NCI-H748 treated with DMSO at 0.1 percent for 48 hours (cell line): ENCODE data around the gene NINJ2.

ENCODE experiments used
- DNase-seq: peaks from one replicate; lab custom pipeline; 2025; lab: John Stamatoyannopoulos, UW

Gene NINJ2

GRCh38 chr12:547883-548470, 115.3 kb downstream of the NINJ2 start:
- no peak for DNase-seq

- no peak for DNase-seq
Measured at GRCh38 chr12:546920-547845, 116.1 kb downstream of the NINJ2 start.

GRCh38 chr12:546265-546919, 116.9 kb downstream of the NINJ2 start:
- DNase-seq: no peak

- DNase-seq: no peak
Measured at GRCh38 chr12:545835-546234, 117.4 kb downstream of the NINJ2 start.

GRCh38 chr12:544941-545635, 118.2 kb downstream of the NINJ2 start:
- DNase-seq: no peak

GRCh38 chr12:544142-544541, 119.1 kb downstream of the NINJ2 start:
- DNase-seq: no peak

- no peak for DNase-seq
Measured at GRCh38 chr12:543114-543451, 120.2 kb downstream of the NINJ2 start.

- DNase-seq: no peak
Measured at GRCh38 chr12:542395-543113, 120.7 kb downstream of the NINJ2 start.

- no peak for DNase-seq
Measured at GRCh38 chr12:541676-542324, 121.4 kb downstream of the NINJ2 start.

GRCh38 chr12:539540-540310, 123.5 kb downstream of the NINJ2 start:
- DNase-seq: no peak

GRCh38 chr12:538731-539539, 124.3 kb downstream of the NINJ2 start:
- DNase-seq: no peak

- peak; percentile 29 for DNase-seq
Measured at GRCh38 chr12:537772-538171, 125.5 kb downstream of the NINJ2 start.

GRCh38 chr12:536751-537245, 126.4 kb downstream of the NINJ2 start:
- no peak for DNase-seq

- DNase-seq: no peak
Measured at GRCh38 chr12:535396-535795, 127.8 kb downstream of the NINJ2 start.

- no peak for DNase-seq
Measured at GRCh38 chr12:534216-534615, 129.0 kb downstream of the NINJ2 start.

GRCh38 chr12:533718-534117, 129.5 kb downstream of the NINJ2 start:
- DNase-seq: no peak

GRCh38 chr12:532908-533565, 130.2 kb downstream of the NINJ2 start:
- DNase-seq: no peak

- no peak for DNase-seq
Measured at GRCh38 chr12:531951-532585, 131.2 kb downstream of the NINJ2 start.
